Fibroblast of lung (primary cell): ENCODE results near the gene OFD1. TPM values are rescaled to one million over a fixed set of nuclear protein-coding genes. Genes with fewer than 3 reads are reported as not detected.

Experiments used
- DNase-seq, 2 donors: peaks; one replicate each; pipeline versions ENCODE4 v3.0.0 to v3.0.0-alpha.2; 2010; ENCODE audit warnings: low read depth in 2 of 2
- H2AFZ ChIP-seq: 2 replicates; pipeline ENCODE4 v1.5.1; 2012; ENCODE audit warnings: low read length, control low read depth, inconsistent platforms
- H3K27ac ChIP-seq: 2 replicates; pipeline ENCODE4 v1.5.1; 2011; ENCODE audit warnings: low read length, control low read depth; ENCODE audit not compliant: insufficient read depth
- H3K27me3 ChIP-seq: 2 replicates; pipeline ENCODE4 v1.5.1; 2011; ENCODE audit warnings: mild to moderate bottlenecking, low read length; ENCODE audit not compliant: control insufficient read depth, insufficient read depth
- H3K36me3 ChIP-seq: 2 replicates; pipeline ENCODE4 v1.5.1; 2011; ENCODE audit warnings: low read length; ENCODE audit not compliant: control insufficient read depth, insufficient read depth
- H3K4me1 ChIP-seq: 2 replicates; pipeline ENCODE4 v1.5.1; 2011; ENCODE audit warnings: low read length; ENCODE audit not compliant: control insufficient read depth, insufficient read depth; ENCODE audit errors: extremely low read depth
- H3K4me2 ChIP-seq: 2 replicates; pipeline ENCODE4 v1.5.1; 2011; ENCODE audit warnings: low read length, control low read depth; ENCODE audit not compliant: insufficient read depth; ENCODE audit errors: extremely low read depth
- H3K4me3 ChIP-seq, 4 experiments: fragments of 200-600 bp in 1 of 4; sonication (generic) in 1 of 4; replicated peaks in 1 of 4; 2 replicates each; pipeline ENCODE4 v1.5.1; 2011 to 2016; ENCODE audit warnings: low read length in 4 of 4, low read depth in 3 of 4, mild to moderate bottlenecking in 3 of 4, control low read depth in 2 of 4, inconsistent platforms in 1 of 4, mixed read lengths in 1 of 4; ENCODE audit not compliant: insufficient read depth in 1 of 4; ENCODE audit errors: control extremely low read depth in 1 of 4
- H3K79me2 ChIP-seq: 2 replicates; pipeline ENCODE4 v1.5.1; 2012; ENCODE audit warnings: mild to moderate bottlenecking, low read length, inconsistent platforms; ENCODE audit not compliant: control insufficient read depth, insufficient read depth
- H3K9ac ChIP-seq: 2 replicates; pipeline ENCODE4 v1.5.1; 2011; ENCODE audit warnings: mild to moderate bottlenecking, low read length, control low read depth; ENCODE audit not compliant: insufficient read depth
- H3K9me3 ChIP-seq: 2 replicates; pipeline ENCODE4 v1.5.1; 2012; ENCODE audit warnings: low read depth, low read length; ENCODE audit not compliant: control insufficient read depth, insufficient read depth
- H4K20me1 ChIP-seq: 2 replicates; pipeline ENCODE4 v1.5.1; 2011; ENCODE audit warnings: low read length; ENCODE audit not compliant: control insufficient read depth, insufficient read depth; ENCODE audit errors: extremely low read depth
- CTCF ChIP-seq, 2 donors: IDR thresholded peaks in 1 of 2; conservative IDR thresholded peaks in 1 of 2; 1 replicate in 1 of 2; 2 replicates in 1 of 2; pipeline ENCODE4 v1.5.1; 2011 to 2012; ENCODE audit warnings: low read length in 2 of 2, control low read depth in 1 of 2, inconsistent platforms in 1 of 2, low read depth in 1 of 2, mild to moderate bottlenecking in 1 of 2
- EZH2 ChIP-seq: IDR thresholded peaks from 2 replicates; pipeline ENCODE4 v1.5.1; 2012; ENCODE audit warnings: low read length, control low read depth, mild to moderate bottlenecking; ENCODE audit errors: missing control alignments
- polyA plus RNA-seq, 2 donors: library from polyadenylated mRNA; depleted of rRNA in 1 of 2; stranded (reverse) in 1 of 2; unstranded in 1 of 2; fragments of >200 nt; gene quantifications; 2 replicates each; pipeline ENCODE4 v1.2.1, GENCODE V29; 2011 to 2012; ENCODE audit warnings: missing spikeins in 1 of 2
- total RNA-seq: library from RNA; depleted of rRNA; stranded (reverse); fragments of >200 nt; gene quantifications from 2 replicates; pipeline ENCODE4 v1.2.1, GENCODE V29; 2014

The OFD1 gene
- total and polyA plus RNA-seq, 2 donors (not counting 1 experiment from before 2014, with no cell fraction given), result 7.6 to 15.5 TPM

GRCh38 chrX:13750204-13750603, 15.7 kb downstream of the OFD1 start:
- H3K9ac ChIP-seq, result no peak overlapping the region
- H3K9me3 ChIP-seq, result no peaks in the 10 kb centered on the region
- H3K4me2 ChIP-seq, result no peak overlapping the region
- H2AFZ ChIP-seq, result no peak overlapping the region
- H3K4me1 ChIP-seq, result peaks cover 2% of the 10 kb centered on the region
- H3K79me2 ChIP-seq, result no peaks in the 10 kb centered on the region
- DNase-seq, result peak; percentile 24 to 60
- H3K27me3 ChIP-seq, result no peaks in the 10 kb centered on the region
- no peak overlapping the region for H3K27ac ChIP-seq
- H3K36me3 ChIP-seq, result peaks cover 2% of the 10 kb centered on the region
- TF ChIP-seq CTCF (conservative IDR thresholded peaks at IDR 0.05 in 1 of 2, IDR thresholded peaks at IDR 0.05 in 1 of 2; ENCODE audit: low read depth in 1 of 2, low read length in 2 of 2), result peak; percentile 23 to 48
- no peak for TF ChIP-seq EZH2
- no peak overlapping the region for H3K4me3 ChIP-seq
- H4K20me1 ChIP-seq, result no peaks in the 10 kb centered on the region

GRCh38 chrX:13750812-13751211, 16.3 kb downstream of the OFD1 start:
- H3K36me3 ChIP-seq, result peaks cover 2% of the 10 kb centered on the region
- no peaks in the 10 kb centered on the region for H3K27me3 ChIP-seq
- TF ChIP-seq CTCF (conservative IDR thresholded peaks at IDR 0.05 in 1 of 2, IDR thresholded peaks at IDR 0.05 in 1 of 2; ENCODE audit: low read depth in 1 of 2, low read length in 2 of 2) (no peak), EZH2 (no peak)
- H3K9ac ChIP-seq, result no peak overlapping the region
- H3K79me2 ChIP-seq, result no peaks in the 10 kb centered on the region
- H4K20me1 ChIP-seq, result no peaks in the 10 kb centered on the region
- H3K4me2 ChIP-seq, result no peak overlapping the region
- no peak overlapping the region for H3K4me3 ChIP-seq
- H3K4me1 ChIP-seq, result peaks cover 2% of the 10 kb centered on the region
- H3K9me3 ChIP-seq, result no peaks in the 10 kb centered on the region
- DNase-seq, result no peak
- no peak overlapping the region for H2AFZ ChIP-seq
- H3K27ac ChIP-seq, result no peak overlapping the region

GRCh38 chrX:13752141-13752540, 17.6 kb downstream of the OFD1 start:
- Histone ChIP-seq H3K36me3 (peaks cover 2% of the 10 kb centered on the region), H2AFZ (no peak overlapping the region), H3K27me3 (no peaks in the 10 kb centered on the region), H3K79me2 (no peaks in the 10 kb centered on the region), H3K27ac (no peak overlapping the region), H3K4me1 (peaks cover 2% of the 10 kb centered on the region), H3K9ac (no peak overlapping the region), H4K20me1 (no peaks in the 10 kb centered on the region), H3K9me3 (no peaks in the 10 kb centered on the region), H3K4me3 (no peak overlapping the region), H3K4me2 (no peak overlapping the region)
- DNase-seq, result no peak
- TF ChIP-seq CTCF (conservative IDR thresholded peaks at IDR 0.05 in 1 of 2, IDR thresholded peaks at IDR 0.05 in 1 of 2; ENCODE audit: low read depth in 1 of 2, low read length in 2 of 2) (no peak), EZH2 (no peak)
